HG02852 (cell line): ENCODE measurements around the gene PRL.

ENCODE experiments used
- ATAC-seq: cut with Tn5 transposase; IDR thresholded peaks from one replicate; pipeline ENCODE4 v1.9.1; 2021; ENCODE audit warnings: mild to moderate bottlenecking, moderate library complexity; ENCODE audit not compliant: unreplicated experiment

The PRL gene

DNA sequence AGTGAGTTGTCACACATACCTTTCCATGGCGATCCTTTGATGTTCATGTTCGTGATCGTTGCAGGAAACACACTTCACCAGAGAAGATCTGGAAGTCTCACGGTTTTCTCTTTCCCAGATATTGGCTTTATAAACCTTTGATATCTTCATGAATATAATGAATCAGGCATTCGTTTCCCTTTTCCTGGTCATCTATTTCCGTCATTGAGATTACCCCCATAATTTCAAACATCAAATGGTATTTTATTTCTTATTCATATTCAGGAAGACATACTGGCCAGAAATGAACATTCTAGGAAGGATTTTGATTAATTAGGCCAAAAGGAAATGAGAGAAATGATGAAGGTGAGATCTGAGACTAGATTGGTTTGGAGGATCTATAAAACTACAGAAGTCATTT lies at the start of gene PRL:
PRL (minus strand) TSS at position 101 of the 400 bp plus-strand sequence; CDS start at position 47, 54 bp downstream.
- no peak for ATAC-seq

DNA sequence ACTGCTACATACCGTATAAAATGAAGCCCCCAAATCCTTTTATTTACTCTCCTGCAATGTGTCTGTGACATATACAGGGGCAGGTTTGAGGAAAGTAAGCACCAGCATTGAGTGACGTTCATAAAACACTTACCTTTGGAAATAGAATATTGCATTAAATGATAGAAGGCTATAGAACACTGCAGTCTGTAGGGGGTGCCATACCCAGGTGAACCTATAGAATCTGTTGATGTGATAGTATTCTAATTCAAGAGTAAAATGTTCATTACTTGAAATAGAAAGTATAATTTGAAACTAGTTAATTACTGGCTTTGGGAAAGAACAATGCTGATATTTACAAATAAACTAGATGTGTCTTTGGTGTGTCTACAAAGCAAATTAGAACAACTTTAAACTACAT lies 47.0 kb upstream of the PRL start:
- ATAC-seq: no peak

DNA sequence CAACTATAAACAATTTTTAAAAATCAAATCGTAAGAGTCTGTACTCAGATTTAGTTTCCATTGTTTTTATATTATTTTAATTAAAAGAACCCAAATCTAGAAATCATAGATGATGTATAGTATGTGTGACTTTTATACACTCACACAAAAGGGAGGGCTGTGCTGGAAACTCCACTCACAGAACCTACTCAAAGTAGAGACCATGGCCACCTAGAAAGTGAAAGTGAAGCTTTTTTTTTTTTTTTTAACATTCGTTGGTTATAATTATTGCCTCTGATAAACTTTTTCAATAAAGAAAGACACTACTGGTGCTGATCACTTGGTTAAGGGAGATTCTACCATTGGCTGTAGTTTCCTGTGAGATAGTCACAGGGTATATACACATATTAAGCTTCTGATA lies 37.9 kb upstream of the PRL start:
- ATAC-seq: peak; percentile 49

DNA sequence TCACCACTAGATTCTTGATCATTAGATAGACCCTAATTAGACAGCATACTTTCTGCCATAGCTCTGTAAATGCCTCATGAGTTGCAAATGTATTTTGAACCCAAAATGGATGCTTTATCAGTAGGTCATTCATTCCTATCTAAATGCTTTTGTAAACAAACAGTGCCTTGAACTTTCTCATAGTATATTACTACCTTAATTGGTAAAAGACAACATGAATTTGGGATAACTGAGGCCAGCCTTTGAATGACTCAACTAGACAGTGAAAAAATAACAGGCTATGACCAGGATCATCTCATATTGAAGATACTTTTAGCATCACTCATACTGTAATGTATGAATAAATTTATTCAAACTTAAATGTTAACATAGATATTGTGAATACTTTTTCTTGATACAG lies 37.0 kb upstream of the PRL start:
- ATAC-seq: no peak

DNA sequence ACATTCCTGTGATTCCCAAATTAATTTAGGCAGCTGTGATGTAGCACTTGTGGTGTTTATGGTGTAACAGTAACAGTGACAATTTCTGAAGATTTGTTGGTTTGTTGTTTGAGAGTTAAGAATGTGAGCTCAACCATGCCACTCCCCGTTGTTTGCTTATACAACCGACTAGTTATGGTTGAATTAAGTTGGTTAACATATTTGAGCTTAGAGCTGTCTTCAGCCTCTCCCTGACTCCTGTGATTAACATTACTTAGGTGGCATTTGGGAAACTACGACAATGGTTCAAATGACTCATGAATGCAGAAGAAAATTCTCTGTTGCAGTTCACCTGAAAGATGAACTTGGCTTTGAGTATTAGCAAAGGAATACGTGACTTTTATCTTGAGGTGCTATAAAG lies 35.9 kb upstream of the PRL start:
- ATAC-seq: no peak

DNA sequence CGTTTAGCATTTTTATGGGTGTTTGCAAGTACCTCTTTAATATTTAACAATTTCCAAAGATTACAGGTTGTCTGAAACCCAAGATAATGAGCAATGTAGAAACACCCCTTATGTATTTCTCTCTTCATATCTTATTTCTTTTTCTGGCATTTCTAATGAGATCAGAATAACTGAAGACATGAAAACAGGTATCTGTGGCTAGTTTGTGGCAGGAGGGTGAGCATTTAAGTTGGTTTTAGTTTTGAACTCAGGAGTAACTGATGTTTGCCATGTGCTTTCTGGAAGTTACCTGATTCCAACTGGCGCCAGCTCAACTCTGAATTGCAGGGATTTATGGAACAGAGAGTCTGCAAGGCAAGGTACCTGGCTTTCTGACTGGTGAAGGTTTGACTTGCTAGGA lies 35.4 kb upstream of the PRL start:
- no peak for ATAC-seq

DNA sequence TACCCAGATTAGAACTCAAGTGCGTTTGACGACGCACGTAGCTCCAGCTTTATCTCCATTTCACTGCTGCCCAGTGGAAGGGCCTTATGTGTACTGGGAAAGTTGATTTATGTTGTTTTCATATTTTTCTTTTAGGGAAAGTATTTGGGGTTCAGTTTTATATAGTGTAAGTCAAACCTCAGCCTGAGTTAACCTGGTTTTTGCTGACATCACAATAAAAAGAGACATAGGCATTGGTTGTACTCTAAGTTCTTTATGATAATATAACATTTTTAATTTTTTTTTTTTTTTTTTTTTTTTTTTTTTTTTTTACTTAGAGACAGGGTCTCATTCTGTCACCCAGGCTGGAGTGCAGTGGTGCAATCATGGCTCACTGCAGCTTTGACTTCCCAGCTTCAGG lies 34.1 kb upstream of the PRL start:
- ATAC-seq: no peak

DNA sequence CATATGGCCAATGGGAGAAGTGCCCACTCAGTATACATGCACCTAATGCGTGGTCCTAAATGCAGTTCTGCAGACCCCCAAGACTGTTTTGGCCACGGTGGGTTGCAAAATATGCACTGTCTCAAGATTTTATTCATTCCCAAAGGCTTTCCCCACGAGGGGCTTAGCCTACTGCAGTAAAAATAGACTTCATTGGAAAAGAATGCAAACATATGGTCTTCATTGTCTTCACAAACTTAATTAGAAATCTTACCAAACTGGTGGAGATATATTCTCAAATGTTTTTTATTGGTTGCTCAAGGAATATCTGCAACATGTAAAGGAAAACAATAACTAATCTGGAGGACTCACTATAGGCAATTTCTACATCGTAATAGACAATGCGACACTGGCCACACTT lies 31.6 kb upstream of the PRL start:
- ATAC-seq: no peak

DNA sequence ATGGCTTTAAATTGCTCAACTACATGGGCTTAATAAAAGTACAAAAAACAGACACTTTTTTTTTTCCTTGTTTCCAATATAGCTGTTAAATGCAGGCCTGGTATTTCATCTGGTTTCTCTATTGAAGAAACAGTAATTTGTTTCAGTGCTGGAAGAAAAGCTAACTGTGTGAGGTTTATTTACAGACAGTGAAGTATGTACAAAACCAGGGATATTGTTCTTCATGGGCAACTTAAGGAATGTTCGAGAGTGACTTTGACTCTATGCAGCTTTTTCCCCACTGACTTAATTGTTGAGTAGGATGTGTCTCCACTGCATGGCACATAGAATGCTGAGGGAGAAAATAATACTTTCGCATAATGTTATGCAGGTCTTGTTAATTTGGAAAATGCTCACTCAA lies 31.0 kb upstream of the PRL start:
- ATAC-seq: no peak

DNA sequence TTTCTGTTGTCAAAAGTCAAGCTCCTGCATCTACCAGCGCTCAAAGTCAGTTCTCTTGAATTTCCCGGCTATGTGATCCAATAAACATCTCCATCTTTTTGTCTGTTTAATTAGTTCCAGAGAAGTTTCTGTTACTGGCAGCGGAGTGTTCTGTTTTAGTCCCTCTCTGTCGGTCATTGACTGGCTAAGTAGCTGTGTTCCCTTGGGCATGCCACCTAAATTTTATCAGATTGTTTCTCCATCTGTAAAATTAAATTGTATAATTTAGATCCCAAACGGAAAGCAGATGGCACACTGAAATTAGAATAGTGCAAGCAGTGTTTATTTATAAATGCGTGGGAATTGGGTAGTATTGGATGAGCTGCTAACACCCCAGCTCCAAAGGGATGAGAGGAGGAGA lies 29.7 kb upstream of the PRL start:
- no peak for ATAC-seq

DNA sequence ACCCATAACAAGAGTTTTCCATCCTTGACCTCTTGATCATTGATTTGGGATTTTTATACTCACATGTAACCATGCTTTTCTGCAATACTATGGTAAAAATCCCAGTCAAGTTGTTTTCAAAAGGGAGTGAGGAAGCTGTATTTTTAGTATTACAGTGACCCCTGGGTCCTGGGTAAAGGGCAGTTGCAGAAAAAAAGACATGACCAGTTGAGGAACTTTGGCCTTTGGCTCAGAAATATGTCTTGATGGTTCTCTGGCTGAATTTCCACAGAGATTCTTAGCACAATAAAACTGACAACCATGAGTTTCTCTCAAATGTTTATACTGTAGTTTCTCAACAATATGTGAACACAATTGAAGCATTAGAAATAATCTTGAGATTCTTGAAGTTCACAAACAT lies 28.6 kb upstream of the PRL start:
- no peak for ATAC-seq

DNA sequence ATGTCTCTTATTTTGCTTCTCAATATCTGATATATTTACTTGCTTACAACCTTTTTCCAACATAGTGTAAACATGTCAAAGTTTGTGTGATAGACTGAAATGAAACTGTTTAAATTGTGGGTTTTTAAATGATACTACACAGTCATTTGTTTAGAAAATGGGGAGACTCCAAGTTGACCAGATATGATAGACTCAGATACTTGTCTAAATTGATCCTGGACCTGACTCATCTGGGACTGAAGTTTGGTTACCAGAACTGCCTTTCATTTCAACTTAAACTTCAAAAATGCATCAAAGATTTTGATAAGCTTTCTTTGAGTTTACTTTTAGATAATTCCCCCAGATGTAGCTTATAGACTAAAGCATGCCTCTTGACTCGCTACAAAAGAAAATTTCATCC lies 27.0 kb upstream of the PRL start:
- ATAC-seq: peak; percentile 48

DNA sequence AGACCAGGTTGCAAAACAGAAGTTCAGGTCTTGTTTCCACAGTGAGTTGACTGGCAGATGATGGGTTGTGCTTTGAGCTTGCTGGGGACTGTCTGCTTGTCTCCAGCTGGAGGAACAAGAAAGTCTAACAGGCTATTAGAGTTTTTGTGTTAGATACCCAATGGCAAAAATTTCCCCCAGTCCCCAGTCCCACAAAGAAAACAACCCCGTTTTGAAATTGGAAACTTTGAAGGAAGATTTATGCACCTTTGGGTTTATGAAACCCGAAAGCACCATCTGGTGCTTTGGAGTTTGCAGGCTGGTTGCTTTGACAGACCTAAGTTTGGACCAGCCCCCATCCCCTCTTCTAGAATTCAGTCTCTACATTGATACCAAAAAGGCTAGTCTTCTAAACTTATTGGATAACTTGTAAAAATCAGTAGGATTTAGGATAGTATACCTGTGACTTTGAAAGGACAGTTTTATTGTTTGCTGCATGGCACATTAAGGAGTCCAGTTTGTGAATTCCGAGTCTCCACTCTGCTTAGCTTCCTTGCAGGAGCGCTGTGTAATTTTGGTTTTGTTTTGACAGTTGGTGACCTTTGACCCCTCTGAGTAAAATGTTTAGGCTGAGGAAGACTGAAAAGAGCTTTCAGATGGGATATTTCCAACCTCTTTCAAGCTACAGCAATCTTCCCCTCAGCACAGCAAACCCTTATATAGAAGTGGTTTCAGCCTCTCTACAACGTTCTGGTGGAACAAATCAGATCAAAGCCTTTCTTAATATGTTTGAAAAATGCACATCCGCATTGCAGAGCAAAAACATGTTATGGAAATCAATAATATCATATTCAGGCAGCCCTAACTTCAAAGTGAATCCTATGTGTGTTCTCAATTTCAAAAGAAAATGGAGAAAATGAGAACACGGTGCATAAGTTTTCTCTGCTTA lies 25.5 kb upstream of the PRL start:
- ATAC-seq: peak; percentile 62

DNA sequence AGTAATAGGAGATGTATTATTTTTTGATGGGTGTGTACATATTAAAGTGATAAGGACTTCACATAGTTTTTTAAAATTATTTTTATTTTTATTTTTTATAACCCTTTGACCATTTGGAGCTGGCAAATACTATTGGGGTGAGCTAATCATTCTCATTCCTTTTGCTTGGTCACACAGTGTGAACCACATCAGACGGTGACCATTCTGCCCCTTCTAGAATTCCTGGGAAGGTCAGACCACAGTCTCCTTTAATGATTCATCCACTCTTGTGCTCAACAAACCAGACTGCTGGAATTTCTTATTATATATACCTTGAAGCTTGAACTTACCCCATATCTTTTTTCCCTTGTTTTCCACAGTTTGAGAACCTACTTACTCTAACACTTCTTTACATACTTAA lies 23.9 kb upstream of the PRL start:
- ATAC-seq: no peak

DNA sequence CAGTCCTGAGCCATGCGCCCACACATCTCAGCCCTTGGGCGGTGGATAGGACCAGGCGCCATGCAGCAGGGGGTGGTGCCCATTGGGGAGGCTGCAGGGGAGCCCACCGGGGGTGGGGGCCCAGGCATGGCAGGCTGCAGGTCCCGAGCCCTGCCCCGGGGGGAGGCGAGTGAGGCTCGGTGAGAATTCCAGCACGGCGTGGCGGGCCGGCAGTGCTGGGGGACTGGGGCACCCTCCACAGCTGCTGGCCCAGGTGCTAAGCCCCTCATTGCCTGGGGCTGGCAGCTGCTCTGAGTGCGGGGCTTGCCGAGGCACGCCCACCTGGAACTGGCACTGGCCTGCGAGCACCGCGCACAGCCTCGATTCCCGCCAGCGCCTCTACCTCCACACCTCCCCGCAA lies 21.6 kb upstream of the PRL start:
- ATAC-seq: no peak

DNA sequence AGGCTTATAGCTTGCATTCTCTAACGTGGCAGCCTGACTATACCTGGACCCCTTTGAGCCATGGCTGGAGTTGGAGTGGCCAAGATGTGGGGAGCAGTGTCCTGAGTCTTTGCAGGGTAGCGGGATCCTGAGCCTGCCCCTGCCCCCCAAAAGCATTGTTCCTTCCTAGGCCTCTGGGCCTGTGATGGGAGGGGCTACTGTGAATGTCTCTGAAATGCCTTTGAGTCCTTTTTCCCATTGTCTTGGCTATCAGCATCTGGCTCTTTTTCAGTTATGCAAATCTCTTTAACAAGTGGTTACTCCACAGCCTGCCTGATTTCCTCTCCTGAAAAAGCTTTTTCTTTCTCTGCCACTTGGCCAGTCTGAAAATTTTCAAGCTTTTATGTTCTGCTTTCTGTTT lies 17.0 kb upstream of the PRL start:
- ATAC-seq: no peak

DNA sequence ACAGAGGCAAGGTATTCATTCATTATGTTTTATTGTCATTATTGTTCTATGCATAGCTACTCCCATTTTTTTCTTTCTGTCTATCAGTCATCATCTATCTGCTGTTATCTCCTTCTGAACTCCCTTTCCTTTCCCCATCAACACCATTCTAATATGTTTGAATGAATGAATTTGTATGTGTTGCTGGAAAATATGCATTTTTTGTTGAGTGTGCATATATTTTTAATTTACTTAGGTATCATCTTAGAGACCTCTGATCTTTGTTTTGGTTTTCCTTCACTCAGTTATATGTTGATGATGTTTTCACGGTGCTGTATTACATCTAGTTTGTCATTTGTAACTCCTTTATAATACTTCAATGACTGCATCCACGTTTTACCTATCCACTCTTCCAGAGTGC lies 12.1 kb upstream of the PRL start:
- no peak for ATAC-seq

DNA sequence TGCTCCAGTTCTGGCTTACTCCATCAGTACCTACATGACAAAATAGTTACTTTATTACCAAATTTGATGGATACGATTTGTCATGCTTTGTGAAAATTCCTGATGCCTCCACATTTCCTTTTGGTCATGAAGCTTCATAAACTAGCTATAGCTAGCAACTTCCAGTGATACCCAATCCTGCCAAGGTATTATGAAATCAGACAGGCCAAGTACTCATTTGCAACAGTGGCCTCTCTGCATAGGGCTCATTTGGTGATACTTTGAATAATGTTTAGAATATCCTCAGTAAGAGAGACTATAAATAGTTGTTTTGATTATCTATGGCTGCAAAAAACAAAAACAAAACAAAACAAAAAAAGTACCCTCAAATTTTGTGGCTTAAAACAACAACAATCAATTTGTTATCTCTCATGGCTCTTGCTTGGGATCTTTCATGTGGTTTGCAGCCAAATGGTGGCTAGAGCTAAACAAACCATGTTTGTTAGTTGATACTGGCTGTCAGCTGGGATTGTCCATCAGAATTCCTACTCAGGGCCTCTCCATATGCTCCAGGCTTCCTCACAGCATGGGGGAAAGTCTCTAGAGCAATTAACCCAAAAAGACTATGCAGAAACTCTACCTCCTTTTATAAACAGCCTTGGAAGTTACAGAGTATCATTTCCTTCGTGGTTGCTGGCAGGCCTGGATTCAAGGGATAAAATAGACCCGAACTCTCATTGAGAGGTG lies 10.1 kb upstream of the PRL start:
- ATAC-seq: no peak

DNA sequence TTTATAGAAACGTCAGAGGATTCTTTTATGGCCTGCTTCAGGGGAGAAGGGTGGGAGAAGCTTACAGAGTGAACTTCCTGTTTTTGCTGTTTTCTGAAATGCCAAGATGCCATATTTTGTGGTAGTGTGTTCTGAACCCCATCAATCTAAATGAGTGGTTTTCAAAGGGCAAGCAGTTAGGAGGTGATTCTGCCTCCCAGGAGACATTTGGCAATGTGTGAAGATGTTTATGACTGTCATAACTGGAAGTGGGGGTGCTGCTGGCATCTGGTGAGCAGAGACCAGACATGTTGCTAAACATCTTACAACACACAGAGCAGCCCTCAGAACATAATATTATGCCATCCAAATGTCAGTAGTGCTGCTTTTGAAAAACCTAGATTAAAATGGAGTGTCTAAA lies 6.0 kb upstream of the PRL start:
- no peak for ATAC-seq

DNA sequence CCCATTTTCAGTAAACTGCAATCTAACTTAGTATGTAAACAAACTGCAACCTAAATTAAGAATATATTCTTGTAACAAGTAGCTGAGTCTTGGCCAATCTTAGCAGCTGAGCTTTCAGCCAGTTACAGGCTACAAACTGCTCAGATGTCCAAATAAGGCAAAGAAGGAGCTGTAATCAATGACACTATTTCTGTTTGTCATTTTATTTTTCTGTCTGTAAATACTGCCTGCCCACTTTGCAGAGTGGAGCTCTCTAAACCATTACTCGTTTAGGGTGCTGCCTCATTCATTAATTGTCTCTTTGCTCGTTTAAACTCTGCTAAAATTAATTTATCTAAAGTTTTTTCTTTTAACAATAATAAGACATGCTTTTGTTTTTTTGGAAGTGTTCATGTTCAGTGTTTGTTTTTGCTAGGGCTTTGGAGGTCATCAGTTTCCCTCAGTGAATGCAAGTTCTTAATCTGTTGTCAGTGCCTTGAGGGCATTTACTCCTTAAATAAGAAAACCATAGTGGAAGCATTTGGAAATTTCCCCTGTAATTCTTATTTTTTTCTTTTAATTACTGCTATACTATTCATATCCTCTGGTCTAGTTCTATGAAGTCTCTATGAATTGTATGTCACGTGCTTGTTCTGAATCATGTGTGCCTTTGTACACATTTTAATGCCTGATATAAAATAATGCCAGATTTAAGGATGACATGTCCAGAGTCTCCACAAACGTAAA lies 3.6 kb upstream of the PRL start:
- no peak for ATAC-seq

DNA sequence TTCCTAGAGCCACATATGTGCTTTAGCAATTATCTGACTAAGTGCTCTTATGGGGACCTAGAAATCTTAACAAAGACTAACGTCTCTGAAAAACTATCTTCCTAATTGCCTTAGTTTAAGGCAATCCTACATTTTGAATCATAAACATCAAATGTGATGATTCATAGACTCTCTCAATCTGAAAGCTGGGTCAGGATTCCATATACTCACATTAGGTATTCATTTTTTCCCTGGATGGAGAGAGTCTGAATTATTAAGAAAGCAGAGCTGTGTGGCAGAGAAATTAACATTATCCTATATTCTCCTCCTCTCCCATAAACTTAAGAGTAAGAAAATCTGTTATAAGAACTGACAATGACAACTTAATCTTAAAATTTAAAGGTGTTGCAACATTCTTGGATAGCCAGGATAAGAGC lies 1.6 kb upstream of the PRL start:
- no peak for ATAC-seq

DNA sequence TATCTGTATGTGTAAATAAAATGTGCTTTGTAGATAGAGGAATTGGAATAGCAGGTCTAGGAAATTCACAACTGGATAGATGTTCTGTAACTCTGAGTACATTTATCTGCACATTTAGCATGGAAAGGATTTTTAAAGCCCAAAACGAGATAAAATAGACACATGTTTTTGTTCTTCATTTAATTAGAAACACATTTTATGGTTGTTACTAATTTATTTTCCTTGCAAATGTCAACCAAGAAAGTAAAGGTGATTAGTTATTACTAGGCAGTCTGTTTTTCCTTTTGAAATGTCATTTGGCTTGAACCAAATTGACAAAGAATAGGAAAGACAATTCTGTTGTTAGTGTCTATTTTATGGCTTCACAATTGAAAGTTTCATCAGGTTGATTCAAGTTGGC lies 769 bp downstream of the PRL start:
- no peak for ATAC-seq
